OCI-LY7 (cell line): ENCODE data around the gene TMEM123. TPM values are rescaled to one million over a fixed set of nuclear protein-coding genes. Genes with fewer than 3 reads are reported as not detected.

Experiments used
- BruUV-seq: library from RNA; stranded (reverse); fragments of 400-500 nt; replicated peaks from 2 replicates; lab custom pipeline; 2021; lab: Mats Ljungman, UMichigan
- CTCF ChIA-PET: fragments of 300-600 bp; sonication (Branson Sonifier 250); formaldehyde crosslinking; loops from one replicate; lab custom pipeline; 2022; ENCODE audit warnings: antibody characterized with exemption; ENCODE audit not compliant: unreplicated experiment; lab: Charles Lee
- POLR2A ChIA-PET: fragments of 300-600 bp; sonication (Branson Sonifier 250); formaldehyde crosslinking; loops from one replicate; lab custom pipeline; 2022; ENCODE audit warnings: antibody characterized with exemption; lab: Charles Lee
- DNase-seq: peaks from one replicate; pipeline ENCODE4 v3.0.0-alpha.2; 2015; ENCODE audit warnings: low spot score
- H2AFZ ChIP-seq: fragments of 200-600 bp; sonication (generic), shearing (Covaris generic); 2 replicates; pipeline ENCODE4 v1.6.1; 2014; ENCODE audit warnings: mild to moderate bottlenecking, antibody characterized with exemption, low read length, moderate library complexity
- H3K27ac ChIP-seq: fragments of 200-600 bp; sonication (generic); 2 replicates; pipeline ENCODE4 v1.5.1; 2014; ENCODE audit warnings: mixed run types, low read depth, mild to moderate bottlenecking, moderate library complexity, low read length, inconsistent platforms; ENCODE audit not compliant: poor library complexity, severe bottlenecking
- H3K36me3 ChIP-seq: fragments of 200-600 bp; sonication (generic); 2 replicates; pipeline ENCODE4 v1.6.1; 2014; ENCODE audit warnings: mild to moderate bottlenecking, antibody characterized with exemption, low read length, moderate library complexity, mixed read lengths; ENCODE audit not compliant: insufficient read depth
- H3K4me1 ChIP-seq: fragments of 200-600 bp; sonication (generic); 2 replicates; pipeline ENCODE4 v1.5.1; 2014; ENCODE audit warnings: mild to moderate bottlenecking, low read length; ENCODE audit not compliant: insufficient read depth, poor library complexity, severe bottlenecking
- H3K4me2 ChIP-seq: fragments of 200-600 bp; sonication (generic); 2 replicates; pipeline ENCODE4 v1.6.1; 2014; ENCODE audit warnings: mild to moderate bottlenecking, low read length
- H3K4me3 ChIP-seq: fragments of 200-600 bp; sonication (generic); 2 replicates; pipeline ENCODE4 v1.5.1; 2014; ENCODE audit warnings: mild to moderate bottlenecking, low read depth, low read length; ENCODE audit not compliant: poor library complexity, severe bottlenecking
- H3K79me2 ChIP-seq: fragments of 200-600 bp; sonication (generic); 2 replicates; pipeline ENCODE4 v1.6.1; 2016; ENCODE audit warnings: low read depth, mild to moderate bottlenecking, low read length, moderate library complexity, mixed read lengths; ENCODE audit not compliant: insufficient read depth
- H3K9me2 ChIP-seq: fragments of 200-600 bp; sonication (generic); 2 replicates; pipeline ENCODE4 v1.6.1; 2016; ENCODE audit warnings: mild to moderate bottlenecking, low read length, mixed read lengths; ENCODE audit not compliant: insufficient read depth
- H3K9me3 ChIP-seq: fragments of 200-600 bp; sonication (generic); 2 replicates; pipeline ENCODE4 v1.6.1; 2014; ENCODE audit warnings: mild to moderate bottlenecking, mixed run types, low read length, mixed read lengths
- H4K20me1 ChIP-seq: fragments of 200-600 bp; sonication (generic); 2 replicates; pipeline ENCODE4 v1.6.1; 2014; ENCODE audit warnings: mild to moderate bottlenecking, antibody characterized with exemption, low read length, moderate library complexity, mixed read lengths; ENCODE audit not compliant: insufficient read depth
- CTCF ChIP-seq: fragments of 200-600 bp; sonication (generic); conservative IDR thresholded peaks from 2 replicates; pipeline ENCODE4 v1.5.1; 2014; ENCODE audit warnings: mild to moderate bottlenecking, antibody characterized with exemption, low read length, moderate library complexity, mixed read lengths
- EZH2phosphoT487 ChIP-seq: fragments of 200-600 bp; sonication (generic); IDR thresholded peaks from 2 replicates; pipeline ENCODE4 v1.6.1; 2018; ENCODE audit warnings: low read depth, borderline replicate concordance, mild to moderate bottlenecking, mixed run types, antibody characterized with exemption, low read length, moderate library complexity, mixed read lengths
- intact Hi-C: fragments of 100-400 bp; cut with micrococcal nuclease; formaldehyde crosslinking; loops from one replicate; pipeline ENCODE4 v1.10.0; 2022; ENCODE audit not compliant: unreplicated experiment
- total RNA-seq, 2 experiments: library from RNA; depleted of rRNA in 1 of 2; stranded (reverse); fragments of >200 nt in 1 of 2; shearing (Covaris generic) in 1 of 2; gene quantifications; 2 replicates each; pipeline ENCODE4 v1.2.3, GENCODE V29; 2014 to 2022

Gene TMEM123
- total RNA-seq, 2 experiments from 2014 or later: 127 to 232 TPM

GRCh38 chr11:102495161-102496042, 42.8 kb upstream of the TMEM123 start:
- Histone ChIP-seq H3K9me2 (no peaks in the 10 kb centered on the region), H3K4me3 (no peak overlapping the region), H3K79me2 (no peaks in the 10 kb centered on the region), H2AFZ (peak overlapping the region; percentile 66), H4K20me1 (no peaks in the 10 kb centered on the region), H3K36me3 (no peaks in the 10 kb centered on the region), H3K9me3 (no peaks in the 10 kb centered on the region), H3K27ac (no peak overlapping the region), H3K4me1 (peaks cover 19% of the 10 kb centered on the region), H3K4me2 (peak overlapping the region; percentile 43)
- peak; percentile 86 for DNase-seq
- BruUV-seq: no TSS peak
- intact Hi-C loops: loop anchor here (1.0 to 5.0 kb wide), 9 partner anchors 43 to 207 kb away; partner anchors contain the start of genes BIRC2 and TMEM123
- POLR2A ChIA-PET: interaction anchor here (0.9 to 1.4 kb wide), 10 partner anchors 13 to 206 kb away, joined by 3 to 5 read pairs (median 3); partner anchors contain the start of gene TMEM123
- no peak for TF ChIP-seq EZH2phosphoT487
- TF ChIP-seq CTCF: peak; percentile 94
- CTCF ChIA-PET: interaction anchor here (0.6 to 1.6 kb wide), 3 partner anchors 118 to 199 kb away, joined by 3 to 15 read pairs (median 3); no protein-coding TSS in a partner anchor

- Histone ChIP-seq H3K9me3 (no peaks in the 10 kb centered on the region), H4K20me1 (no peaks in the 10 kb centered on the region), H3K4me3 (no peak overlapping the region), H3K36me3 (no peaks in the 10 kb centered on the region), H3K9me2 (no peaks in the 10 kb centered on the region), H3K4me2 (no peak overlapping the region), H3K79me2 (no peaks in the 10 kb centered on the region), H2AFZ (no peak overlapping the region), H3K27ac (no peak overlapping the region), H3K4me1 (peaks cover 26% of the 10 kb centered on the region)
- POLR2A ChIA-PET: interaction anchor here (0.9 to 1.3 kb wide), 2 partner anchors 18 to 150 kb away, joined by 3 to 5 read pairs; no protein-coding TSS in a partner anchor
- TF ChIP-seq EZH2phosphoT487: no peak
- TF ChIP-seq CTCF: no peak
- CTCF ChIA-PET: no interaction called here
- no peak for DNase-seq
- no TSS peak for BruUV-seq
- intact Hi-C loops: loop anchor here (2.0 kb wide), 1 partner anchor 41 kb away; the partner anchor contains the start of gene TMEM123
These were observed 41.7 kb upstream of the TMEM123 start for GRCh38 chr11:102494216-102494615.
